ENCODE measurements around the gene KCNJ14.

The KCNJ14 gene

GRCh38 chr19:48444936-48445200 lies 10.5 kb upstream of the KCNJ14 start:
- peak overlapping the region; percentile 100 for H3K4me3 ChIP-seq (ENCODE audit: low read depth, low read length)
- TF ChIP-seq CTCF (IDR thresholded peaks at IDR 0.05; ENCODE audit: low read depth, low read length, missing control alignments), result no peak
- no peak for DNase-seq (ENCODE audit: low read depth)
- in situ Hi-C loops (cut with HindIII; ENCODE audit: low sequenced_read_pairs), result no loop called here

- DNase-seq (ENCODE audit: low read depth), result peak; percentile 82
- TF ChIP-seq CTCF (IDR thresholded peaks at IDR 0.05; ENCODE audit: low read depth, low read length, missing control alignments), result peak; percentile 74
- peak overlapping the region; percentile 100 for H3K4me3 ChIP-seq (ENCODE audit: low read depth, low read length)
- in situ Hi-C loops (cut with HindIII; ENCODE audit: low sequenced_read_pairs), result no loop called here
These were observed 10.1 kb upstream of the KCNJ14 start for GRCh38 chr19:48445256-48445605.

- peak; percentile 96 for DNase-seq (ENCODE audit: low read depth)
- H3K4me3 ChIP-seq (ENCODE audit: low read depth, low read length), result peak within 1 kb of the TSS; percentile 100
- in situ Hi-C loops (cut with HindIII; ENCODE audit: low sequenced_read_pairs), result no loop called here
- TF ChIP-seq CTCF (IDR thresholded peaks at IDR 0.05; ENCODE audit: low read depth, low read length, missing control alignments), result peak; percentile 19
These were observed 9.5 kb upstream of the KCNJ14 start, which contains the start of gene GRWD1 for GRCh38 chr19:48445606-48446481. Gene GRWD1 (plus strand): TSS chr19:48445983. CDS start chr19:48446006, 23 bp downstream.

- in situ Hi-C loops (cut with HindIII; ENCODE audit: low sequenced_read_pairs), result no loop called here
- peak overlapping the region; percentile 100 for H3K4me3 ChIP-seq (ENCODE audit: low read depth, low read length)
- no peak for TF ChIP-seq CTCF (IDR thresholded peaks at IDR 0.05; ENCODE audit: low read depth, low read length, missing control alignments)
- DNase-seq (ENCODE audit: low read depth), result no peak
These were observed 8.8 kb upstream of the KCNJ14 start for GRCh38 chr19:48446579-48446978.

- H3K4me3 ChIP-seq (ENCODE audit: low read depth, low read length), result no peak overlapping the region
- DNase-seq (ENCODE audit: low read depth), result no peak
- in situ Hi-C loops (cut with HindIII; ENCODE audit: low sequenced_read_pairs), result no loop called here
- TF ChIP-seq CTCF (IDR thresholded peaks at IDR 0.05; ENCODE audit: low read depth, low read length, missing control alignments), result no peak
These were observed 6.8 kb upstream of the KCNJ14 start for GRCh38 chr19:48448563-48448962.

- TF ChIP-seq CTCF (IDR thresholded peaks at IDR 0.05; ENCODE audit: low read depth, low read length, missing control alignments), result no peak
- H3K4me3 ChIP-seq (ENCODE audit: low read depth, low read length), result no peak overlapping the region
- DNase-seq (ENCODE audit: low read depth), result no peak
- in situ Hi-C loops (cut with HindIII; ENCODE audit: low sequenced_read_pairs), result no loop called here
These were observed 4.9 kb upstream of the KCNJ14 start for GRCh38 chr19:48450441-48450840.
